H1 (cell line): ENCODE measurements around the gene TXNRD3. TPM values are rescaled to one million over a fixed set of nuclear protein-coding genes. Genes with fewer than 3 reads are reported as not detected.

ENCODE experiments used
- CTCF ChIA-PET: fragments of 300-600 bp; sonication (Branson Sonifier 250); formaldehyde crosslinking; loops from one replicate; lab custom pipeline; 2021; ENCODE audit not compliant: partially characterized antibody; lab: Charles Lee
- POLR2A ChIA-PET: fragments of 300-600 bp; sonication (Branson Sonifier 250); formaldehyde crosslinking; loops from one replicate; lab custom pipeline; 2021; ENCODE audit warnings: inconsistent platforms; ENCODE audit not compliant: partially characterized antibody; lab: Charles Lee
- DNase-seq, 2 experiments: peaks; one replicate each; pipeline versions ENCODE4 v3.0.0 to v3.0.0-alpha.2; 2010 to 2022; ENCODE audit warnings: low spot score in 2 of 2, low read depth in 1 of 2, mixed read lengths in 1 of 2
- FAIRE-seq: peaks from 2 replicates; lab custom pipeline; 2011; peaks lifted over from hg19 to GRCh38; lab: Jason Lieb, UNC
- H2AFZ ChIP-seq: 2 replicates; pipeline ENCODE4 v1.8.1; 2012; ENCODE audit warnings: low read length, inconsistent platforms
- H2AK5ac ChIP-seq: 2 replicates; pipeline ENCODE4 v1.6.1; 2013; ENCODE audit warnings: low read depth, low read length
- H2BK120ac ChIP-seq: replicated peaks from 2 replicates; pipeline ENCODE3; 2013; ENCODE audit warnings: low read depth, low read length, inconsistent platforms
- H2BK12ac ChIP-seq: 2 replicates; pipeline ENCODE4 v1.6.1; 2013; ENCODE audit warnings: low read depth, low read length
- H2BK15ac ChIP-seq: 2 replicates; pipeline ENCODE4 v1.6.1; 2013; ENCODE audit warnings: low read length
- H2BK20ac ChIP-seq: 2 replicates; pipeline ENCODE4 v1.6.1; 2013; ENCODE audit warnings: low read length
- H2BK5ac ChIP-seq: 2 replicates; pipeline ENCODE4 v1.6.1; 2013; ENCODE audit warnings: low read depth, low read length
- H3K14ac ChIP-seq: 2 replicates; pipeline ENCODE4 v1.6.1; 2013; ENCODE audit warnings: inconsistent platforms; ENCODE audit not compliant: insufficient read length
- H3K18ac ChIP-seq: 2 replicates; pipeline ENCODE4 v1.6.1; 2013; ENCODE audit warnings: low read length; ENCODE audit errors: extremely low read depth
- H3K23ac ChIP-seq: 2 replicates; pipeline ENCODE4 v1.6.1; 2013; ENCODE audit warnings: inconsistent platforms; ENCODE audit not compliant: insufficient read length
- H3K23me2 ChIP-seq: 2 replicates; pipeline ENCODE4 v1.6.1; 2013; ENCODE audit warnings: low read depth, low read length
- H3K27ac ChIP-seq: 2 replicates; pipeline ENCODE4 v1.6.1; 2011; ENCODE audit warnings: low read depth, low read length, inconsistent platforms
- H3K27me3 ChIP-seq, 4 experiments: replicated peaks in 1 of 4; 1 replicate in 1 of 4; 2 replicates in 3 of 4; pipeline versions ENCODE4 v1.6.1 to v1.8.1; 2011 to 2013; ENCODE audit warnings: low read length in 3 of 4, mild to moderate bottlenecking in 3 of 4, inconsistent platforms in 2 of 4, mixed read lengths in 2 of 4, moderate library complexity in 1 of 4; ENCODE audit not compliant: control insufficient read depth in 3 of 4, insufficient read depth in 3 of 4; ENCODE audit errors: extremely low read depth in 1 of 4
- H3K36me3 ChIP-seq, 4 experiments: 2 replicates each; pipeline versions ENCODE4 v1.6.1 to v1.8.1; 2011 to 2013; ENCODE audit warnings: mild to moderate bottlenecking in 4 of 4, low read length in 3 of 4, moderate library complexity in 2 of 4, control low read depth in 1 of 4, inconsistent platforms in 1 of 4; ENCODE audit not compliant: insufficient read depth in 4 of 4, control insufficient read depth in 2 of 4
- H3K4ac ChIP-seq: replicated peaks from 2 replicates; pipeline ENCODE3; 2013; ENCODE audit warnings: low read length, low read depth, mixed read lengths, inconsistent platforms; ENCODE audit not compliant: insufficient read length
- H3K4me1 ChIP-seq, 4 experiments: replicated peaks in 1 of 4; 1 replicate in 1 of 4; 2 replicates in 3 of 4; pipeline versions ENCODE4 v1.6.1 to v1.8.1; 2011 to 2013; ENCODE audit warnings: low read length in 3 of 4, inconsistent platforms in 2 of 4, mixed read lengths in 1 of 4; ENCODE audit not compliant: insufficient read depth in 4 of 4, control insufficient read depth in 3 of 4
- H3K4me2 ChIP-seq, 2 experiments: 2 replicates each; pipeline versions ENCODE4 v1.6.1 to v1.8.1; 2011 to 2013; ENCODE audit warnings: low read depth in 2 of 2, low read length in 2 of 2, control low read depth in 1 of 2, inconsistent platforms in 1 of 2, mild to moderate bottlenecking in 1 of 2; ENCODE audit not compliant: insufficient read depth in 1 of 2
- H3K4me3 ChIP-seq, 4 experiments: fragments of 200-600, 300-600 bp in 1 of 4; sonication (generic), shearing (Covaris generic), sonication (Bioruptor Twin) in 1 of 4; 2 replicates each; pipeline versions ENCODE4 v1.5.1 to v1.8.1; 2011 to 2016; ENCODE audit warnings: low read length in 4 of 4, low read depth in 3 of 4, control low read depth in 2 of 4, inconsistent platforms in 2 of 4, mild to moderate bottlenecking in 2 of 4, mixed read lengths in 1 of 4, moderate library complexity in 1 of 4; ENCODE audit not compliant: insufficient read depth in 2 of 4; ENCODE audit errors: extremely low read depth in 1 of 4
- H3K56ac ChIP-seq: replicated peaks from 2 replicates; pipeline ENCODE3; 2013; ENCODE audit warnings: low read depth, mild to moderate bottlenecking, mixed read lengths, low read length, inconsistent platforms; ENCODE audit not compliant: insufficient read length
- H3K79me1 ChIP-seq: 2 replicates; pipeline ENCODE4 v1.6.1; 2013; ENCODE audit warnings: low read depth, low read length, control low read depth
- H3K79me2 ChIP-seq, 2 experiments: 2 replicates each; pipeline versions ENCODE4 v1.6.1 to v1.8.1; 2012 to 2013; ENCODE audit warnings: low read length in 2 of 2, mild to moderate bottlenecking in 2 of 2, inconsistent platforms in 1 of 2; ENCODE audit not compliant: insufficient read depth in 2 of 2, control insufficient read depth in 1 of 2
- H3K9ac ChIP-seq, 4 experiments: replicated peaks in 1 of 4; 1 replicate in 1 of 4; 2 replicates in 3 of 4; pipeline versions ENCODE4 v1.6.1 to v1.8.1; 2011 to 2013; ENCODE audit warnings: low read depth in 3 of 4, low read length in 3 of 4, control low read depth in 2 of 4, mild to moderate bottlenecking in 2 of 4, moderate library complexity in 2 of 4, inconsistent platforms in 1 of 4; ENCODE audit errors: extremely low read depth in 1 of 4
- H3K9me3 ChIP-seq, 2 experiments: 2 replicates each; pipeline versions ENCODE4 v1.6.1 to v1.8.1; 2012 to 2013; ENCODE audit warnings: mild to moderate bottlenecking in 2 of 2, moderate library complexity in 2 of 2, control low read depth in 1 of 2, inconsistent platforms in 1 of 2, low read depth in 1 of 2, low read length in 1 of 2, mixed read lengths in 1 of 2; ENCODE audit not compliant: insufficient read depth in 2 of 2
- H4K20me1 ChIP-seq, 2 experiments: replicated peaks in 1 of 2; 2 replicates each; pipeline versions ENCODE3 to v1.8.1; 2011 to 2013; ENCODE audit warnings: inconsistent platforms in 2 of 2, low read length in 2 of 2, mild to moderate bottlenecking in 1 of 2; ENCODE audit not compliant: insufficient read depth in 2 of 2, control insufficient read depth in 1 of 2
- H4K5ac ChIP-seq: 2 replicates; pipeline ENCODE4 v1.6.1; 2013; ENCODE audit warnings: low read length, low read depth, mixed read lengths, inconsistent platforms; ENCODE audit not compliant: insufficient read length
- H4K8ac ChIP-seq: 2 replicates; pipeline ENCODE4 v1.8.0; 2013; ENCODE audit warnings: mild to moderate bottlenecking, moderate library complexity, low read length, inconsistent platforms; ENCODE audit not compliant: insufficient read depth; ENCODE audit errors: extremely low read depth
- H4K91ac ChIP-seq: replicated peaks from 2 replicates; pipeline ENCODE3; 2013; ENCODE audit warnings: low read length, mixed read lengths, inconsistent platforms; ENCODE audit not compliant: insufficient read length
- ASH2L ChIP-seq: fragments of 200-600, 300-600 bp; sonication (generic); IDR thresholded peaks from one replicate; pipeline ENCODE4 v1.7.1; 2017; ENCODE audit warnings: low read length
- BACH1 ChIP-seq: IDR thresholded peaks from 2 replicates; pipeline ENCODE4 v1.6.1; 2012; ENCODE audit warnings: low read length, improper control_type of control experiment
- CHD1 ChIP-seq: IDR thresholded peaks from 2 replicates; pipeline ENCODE4 v1.6.1; 2012; ENCODE audit warnings: low read depth, low read length, improper control_type of control experiment
- POLR2AphosphoS5 ChIP-seq: IDR thresholded peaks from 2 replicates; pipeline ENCODE4 v1.6.1; 2011; ENCODE audit warnings: low read depth, low read length
- RFX5 ChIP-seq: IDR thresholded peaks from 2 replicates; pipeline ENCODE4 v1.6.1; 2011; ENCODE audit warnings: low read depth, low read length, improper control_type of control experiment, borderline replicate concordance
- SP1 ChIP-seq: IDR thresholded peaks from 2 replicates; pipeline ENCODE4 v1.6.1; 2011; ENCODE audit warnings: low read depth, low read length
- SRF ChIP-seq: IDR thresholded peaks from 2 replicates; pipeline ENCODE4 v1.6.1; 2011; ENCODE audit warnings: mild to moderate bottlenecking, low read depth, low read length, moderate library complexity
- TAF1 ChIP-seq: IDR thresholded peaks from 2 replicates; pipeline ENCODE4 v1.6.1; 2011; ENCODE audit warnings: mild to moderate bottlenecking, low read depth, low read length
- TBP ChIP-seq: IDR thresholded peaks from 2 replicates; pipeline ENCODE4 v1.6.1; 2011; ENCODE audit warnings: low read depth, low read length, improper control_type of control experiment
- USF2 ChIP-seq: IDR thresholded peaks from 2 replicates; pipeline ENCODE4 v1.6.1; 2011; ENCODE audit warnings: low read length, improper control_type of control experiment
- WGBS, 2 experiments: shearing (Covaris generic) in 1 of 2; methylation state at CpG; one replicate each; pipeline versions ENCODE4 v1.1.6 to v1.1.7; 2013 to 2015; ENCODE audit warnings: low lambda C conversion rate in 2 of 2, mixed read lengths in 2 of 2, inconsistent platforms in 1 of 2, low coverage in 1 of 2, missing lambda C conversion rate in 1 of 2; ENCODE audit not compliant: insufficient replicate concordance in 2 of 2, insufficient coverage in 1 of 2, insufficient read length in 1 of 2; ENCODE audit errors: extremely low coverage in 1 of 2, missing lambda C conversion rate in 1 of 2; 5-methylcytosine and 5-hydroxymethylcytosine counted together
- polyA plus RNA-seq, 7 experiments: library from polyadenylated mRNA; depleted of rRNA in 3 of 7; stranded (reverse) in 5 of 7; unstranded in 2 of 7; fragments of >200 nt in 5 of 7; fragments of 200-250 nt in 2 of 7; gene quantifications; 1 replicate in 5 of 7; 2 replicates in 1 of 7; 4 replicates in 1 of 7; pipeline versions ENCODE4 v1.2.1 to v1.2.3, GENCODE V29; 2011 to 2013; ENCODE audit warnings: missing spikeins in 2 of 7, mixed read lengths in 2 of 7
- total RNA-seq: library from RNA; stranded (reverse); fragmentation: NEBNext Ultra II Directional; extraction: Animal tissue kit (Norgen Biotek cat#: 25700); gene quantifications from 2 replicates; pipeline ENCODE4 v1.2.1, GENCODE V29; 2021

Gene TXNRD3
- total and polyA plus RNA-seq, 2 of the 8 experiments (the other 6 are each of a cell fraction or from before 2014, with no cell fraction given) = 3.4 to 4.3 TPM

- DNase-seq = peak; percentile 97
- Histone ChIP-seq H3K27ac (no peak within 1 kb of the TSS), H4K5ac (no peak within 1 kb of the TSS), H3K9me3 (no peaks in the 10 kb centered on the region), H2BK20ac (peak within 1 kb of the TSS; percentile 40; the same call in 1 of the 2 replicates), H3K56ac (no peak within 1 kb of the TSS), H2BK120ac (no peak within 1 kb of the TSS), H3K4me2 (peak within 1 kb of the TSS; percentile 79 to 83), H2BK5ac (peak within 1 kb of the TSS; percentile 81), H2AFZ (peak within 1 kb of the TSS; percentile 93), H3K9ac (no peak within 1 kb of the TSS; a peak in 3 of 7 replicates), H4K8ac (peak within 1 kb of the TSS; percentile 92), H3K27me3 (peaks cover 0 to 15% (median 6%) of the 10 kb centered on the region in 4 experiments; a peak in 5 of 7 replicates), H3K18ac (peak within 1 kb of the TSS; percentile 52), H3K23ac (no peak within 1 kb of the TSS), H3K4me1 (peaks cover 3 to 8% (median 5%) of the 10 kb centered on the region in 4 experiments; a peak in 6 of 7 replicates), H3K14ac (no peak within 1 kb of the TSS), H3K79me2 (peaks cover 0 to 16% of the 10 kb centered on the region in 2 experiments; a peak in 2 of 4 replicates), H3K36me3 (no peaks in the 10 kb centered on the region), H4K91ac (peak within 1 kb of the TSS; percentile 34), H2BK12ac (peak within 1 kb of the TSS; percentile 85; the same call in 1 of the 2 replicates), H2BK15ac (peak within 1 kb of the TSS; percentile 83; the same call in 1 of the 2 replicates), H3K4me3 (peak within 1 kb of the TSS; percentile 57 to 77 (median 62)), H3K23me2 (peaks cover 11% of the 10 kb centered on the region; the same call in 1 of the 2 replicates), H3K79me1 (no peaks in the 10 kb centered on the region), H4K20me1 (peaks cover 0 to 4% of the 10 kb centered on the region in 2 experiments), H3K4ac (no peak within 1 kb of the TSS), H2AK5ac (no peak within 1 kb of the TSS)
- CTCF ChIA-PET = interaction anchor here (0.6 to 3.3 kb wide), 12 partner anchors 9 to 770 kb away, joined by 3 to 19 read pairs (median 4); no protein-coding TSS in a partner anchor
- WGBS, 2 experiments = 6% methylated on average over 35 of the region's 69 CpGs; no CpG with 5 or more reads in 1 of the 2 experiments
- FAIRE-seq = peak; percentile 50
- POLR2A ChIA-PET = interaction anchor here (0.6 to 1.4 kb wide), 3 partner anchors 9 to 60 kb away, joined by 3 to 5 read pairs (median 3); no protein-coding TSS in a partner anchor
- TF ChIP-seq POLR2AphosphoS5 (no peak), SP1 (peak; percentile 99), TAF1 (peak; percentile 53; the same call in 1 of the 2 replicates), TBP (peak; percentile 23; the same call in 1 of the 2 replicates), CHD1 (no peak), SRF (no peak), ASH2L (peak; percentile 61), RFX5 (no peak), USF2 (no peak), BACH1 (no peak)
Measured at GRCh38 chr3:126703512-126704493, 48.9 kb upstream of the TXNRD3 start, which contains the start of gene CHCHD6. Gene CHCHD6, plus strand, starts transcription at chr3:126704240. Its CDS starts 73 bp downstream, at chr3:126704313.
